GM18498 (cell line): ENCODE measurements around the gene TGM2.
A peak's percentile ranks its signal among the peaks of the same experiment; 100 is the strongest.

Source experiments
- ATAC-seq: cut with Tn5 transposase; IDR thresholded peaks from one replicate; pipeline ENCODE4 v1.9.1; 2021; ENCODE audit warnings: mild to moderate bottlenecking, moderate library complexity; ENCODE audit not compliant: unreplicated experiment

TGM2 gene

GRCh38 chr20:38199501-38200390 lies 34.7 kb upstream of the TGM2 start:
- no peak for ATAC-seq

- no peak for ATAC-seq
Observed at GRCh38 chr20:38198238-38198861, 33.3 kb upstream of the TGM2 start.

- no peak for ATAC-seq
Observed at GRCh38 chr20:38197619-38198018, 32.5 kb upstream of the TGM2 start.

- ATAC-seq, result no peak
Observed at GRCh38 chr20:38197217-38197616, 32.1 kb upstream of the TGM2 start.

GRCh38 chr20:38196592-38196991 lies 31.5 kb upstream of the TGM2 start:
- no peak for ATAC-seq

GRCh38 chr20:38196076-38196475 lies 31.0 kb upstream of the TGM2 start:
- ATAC-seq, result no peak

- ATAC-seq, result no peak
Observed at GRCh38 chr20:38195521-38195920, 30.5 kb upstream of the TGM2 start.

- no peak for ATAC-seq
Observed at GRCh38 chr20:38194971-38195504, 30.0 kb upstream of the TGM2 start.

- ATAC-seq, result no peak
Observed at GRCh38 chr20:38193586-38194105, 28.6 kb upstream of the TGM2 start.

GRCh38 chr20:38192323-38192885 lies 27.3 kb upstream of the TGM2 start:
- no peak for ATAC-seq

GRCh38 chr20:38191654-38192053 lies 26.6 kb upstream of the TGM2 start:
- ATAC-seq, result no peak

GRCh38 chr20:38190936-38191371 lies 25.9 kb upstream of the TGM2 start:
- ATAC-seq, result no peak

GRCh38 chr20:38190166-38190565 lies 25.1 kb upstream of the TGM2 start:
- no peak for ATAC-seq

- no peak for ATAC-seq
Observed at GRCh38 chr20:38187517-38187916, 22.4 kb upstream of the TGM2 start.

- ATAC-seq, result no peak
Observed at GRCh38 chr20:38186788-38187221, 21.7 kb upstream of the TGM2 start.

GRCh38 chr20:38184101-38184500 lies 19.0 kb upstream of the TGM2 start:
- ATAC-seq, result no peak

GRCh38 chr20:38181971-38182370 lies 16.9 kb upstream of the TGM2 start:
- ATAC-seq, result no peak

- ATAC-seq, result peak; percentile 80
Observed at GRCh38 chr20:38181207-38181801, 16.2 kb upstream of the TGM2 start.

GRCh38 chr20:38180781-38181180 lies 15.7 kb upstream of the TGM2 start:
- no peak for ATAC-seq

- ATAC-seq, result no peak
Observed at GRCh38 chr20:38179846-38180245, 14.8 kb upstream of the TGM2 start.

GRCh38 chr20:38178581-38178980 lies 13.5 kb upstream of the TGM2 start:
- no peak for ATAC-seq
